Measurements from ENCODE around the gene ROR1.

The ROR1 gene

GRCh38 chr1:64172458-64172983 lies 398.7 kb downstream of the ROR1 start (continued):
- peak; percentile 68; the same call in 1 of the 2 replicates for TF ChIP-seq ZNF184 (tag by site-specific recombination; IDR thresholded peaks at IDR 0.05)
- TF ChIP-seq ZBTB1 (tag by site-specific recombination; IDR thresholded peaks at IDR 0.05): 0 out of 2 replicates have a peak, but pooled peaks have one; percentile 15
- TF ChIP-seq ZNF518A (tag by site-specific recombination; conservative IDR thresholded peaks at IDR 0.05; ENCODE audit: low read depth): peak; percentile 49
- no peak for TF ChIP-seq ZNF513 (tag by site-specific recombination; IDR thresholded peaks at IDR 0.05)
- peak; percentile 62; the same call in 1 of the 2 replicates for TF ChIP-seq ZSCAN30 (tag by site-specific recombination; IDR thresholded peaks at IDR 0.05)
- TF ChIP-seq ZNF777 (tag by site-specific recombination; IDR thresholded peaks at IDR 0.05; ENCODE audit: borderline replicate concordance): no peak
- peak; percentile 88 for TF ChIP-seq KLF10 (tag by site-specific recombination; IDR thresholded peaks at IDR 0.05)
- TF ChIP-seq ZNF544 (tag by site-specific recombination; IDR thresholded peaks at IDR 0.05): no peak
- TF ChIP-seq FEZF1 (tag by site-specific recombination; IDR thresholded peaks at IDR 0.05): peak; percentile 96
- TF ChIP-seq GFI1B (tag by site-specific recombination; IDR thresholded peaks at IDR 0.05): no peak
- TF ChIP-seq ZSCAN4 (tag by site-specific recombination; IDR thresholded peaks at IDR 0.05): no peak; the same call in 1 of the 2 replicates
- peak; percentile 2 for TF ChIP-seq ZNF510 (tag by site-specific recombination; IDR thresholded peaks at IDR 0.05; ENCODE audit: insufficient replicate concordance)
- TF ChIP-seq MEIS1 (CRISPR knock-in tag; IDR thresholded peaks at IDR 0.05; ENCODE audit: borderline replicate concordance): peak; percentile 87; the same call in 1 of the 2 replicates
- peak; percentile 98 for TF ChIP-seq TCF7L2 (IDR thresholded peaks at IDR 0.05; ENCODE audit: borderline replicate concordance, low read depth, low read length)
- no peak; the same call in 1 of the 2 replicates for TF ChIP-seq ZNF221 (tag by site-specific recombination; IDR thresholded peaks at IDR 0.05; ENCODE audit: borderline replicate concordance)
- no peak for TF ChIP-seq HOXC10 (CRISPR knock-in tag; IDR thresholded peaks at IDR 0.05)
- no peak; the same call in 1 of the 2 replicates for TF ChIP-seq ZNF350 (tag by site-specific recombination; IDR thresholded peaks at IDR 0.05)
- TF ChIP-seq KLF16 (tag by site-specific recombination; IDR thresholded peaks at IDR 0.05): 0 out of 2 replicates have a peak, but pooled peaks have one; percentile 44
- TF ChIP-seq IKZF3 (tag by site-specific recombination; IDR thresholded peaks at IDR 0.05): peak; percentile 76; the same call in 1 of the 2 replicates
- peak; percentile 82; the same call in 1 of the 2 replicates for TF ChIP-seq ZNF24 (tag by site-specific recombination; IDR thresholded peaks at IDR 0.05)
- peak; percentile 72; the same call in 1 of the 2 replicates for TF ChIP-seq OVOL3 (tag by site-specific recombination; IDR thresholded peaks at IDR 0.05)
- TF ChIP-seq ZNF654 (tag by site-specific recombination; IDR thresholded peaks at IDR 0.05; ENCODE audit: low read depth): peak; percentile 14
- TF ChIP-seq BCL11A (tag by site-specific recombination; IDR thresholded peaks at IDR 0.05; ENCODE audit: low read depth): no peak; the same call in 1 of the 2 replicates
- TF ChIP-seq ZNF16 (tag by site-specific recombination; IDR thresholded peaks at IDR 0.05; ENCODE audit: low read depth): no peak
- 0 out of 2 replicates have a peak, but pooled peaks have one; percentile 7 for TF ChIP-seq ZNF426 (tag by site-specific recombination; IDR thresholded peaks at IDR 0.05)
- no peak for TF ChIP-seq ZFHX2 (tag by site-specific recombination; conservative IDR thresholded peaks at IDR 0.05)
- TF ChIP-seq ZNF391 (tag by site-specific recombination; IDR thresholded peaks at IDR 0.05; ENCODE audit: borderline replicate concordance, low read depth): no peak
- TF ChIP-seq ZBTB17 (tag by site-specific recombination; IDR thresholded peaks at IDR 0.05): peak; percentile 32; the same call in 1 of the 2 replicates
- TF ChIP-seq ZNF664 (tag by site-specific recombination; IDR thresholded peaks at IDR 0.05): peak; percentile 34; the same call in 1 of the 2 replicates
- no peak for TF ChIP-seq ZNF555 (tag by site-specific recombination; conservative IDR thresholded peaks at IDR 0.05)
- TF ChIP-seq ZNF600 (tag by site-specific recombination; IDR thresholded peaks at IDR 0.05): no peak
- TF ChIP-seq ZBTB20 (tag by site-specific recombination; IDR thresholded peaks at IDR 0.05): peak; percentile 56
- TF ChIP-seq ZNF155 (tag by site-specific recombination; IDR thresholded peaks at IDR 0.05): no peak
- TF ChIP-seq SP7 (tag by site-specific recombination; IDR thresholded peaks at IDR 0.05): peak; percentile 92
- TF ChIP-seq ZSCAN16 (tag by site-specific recombination; IDR thresholded peaks at IDR 0.05): no peak

All from HEK293 (cell line).